GM21723 (cell line): ENCODE data around the gene SCAMP5.

Experiments
- ATAC-seq: cut with Tn5 transposase; IDR thresholded peaks from one replicate; pipeline ENCODE4 v1.9.1; 2021; ENCODE audit warnings: mild to moderate bottlenecking, moderate library complexity; ENCODE audit not compliant: unreplicated experiment

The SCAMP5 gene

GRCh38 chr15:75021341-75021740, 26.0 kb downstream of the SCAMP5 start:
- no peak for ATAC-seq

- no peak for ATAC-seq
These were observed 27.4 kb downstream of the SCAMP5 start for GRCh38 chr15:75022783-75023180.

GRCh38 chr15:75023181-75023871, 28.0 kb downstream of the SCAMP5 start, which contains the start of gene PPCDC:
Gene PPCDC (plus strand): TSS chr15:75023590. CDS start chr15:75028319, 4,729 bp downstream.
- ATAC-seq, result peak; percentile 95

GRCh38 chr15:75023872-75024636, 28.7 kb downstream of the SCAMP5 start:
- ATAC-seq, result no peak

GRCh38 chr15:75025107-75025506, 29.7 kb downstream of the SCAMP5 start:
- ATAC-seq, result no peak

- no peak for ATAC-seq
These were observed 30.3 kb downstream of the SCAMP5 start for GRCh38 chr15:75025548-75026260.

- no peak for ATAC-seq
These were observed 32.2 kb downstream of the SCAMP5 start for GRCh38 chr15:75027551-75027950.

- no peak for ATAC-seq
These were observed 33.6 kb downstream of the SCAMP5 start for GRCh38 chr15:75028991-75029377.

GRCh38 chr15:75029378-75030022, 34.1 kb downstream of the SCAMP5 start:
- ATAC-seq, result peak; percentile 78

- no peak for ATAC-seq
These were observed 34.7 kb downstream of the SCAMP5 start for GRCh38 chr15:75030023-75030413.

GRCh38 chr15:75030424-75030823, 35.1 kb downstream of the SCAMP5 start:
- ATAC-seq, result no peak

- no peak for ATAC-seq
These were observed 36.5 kb downstream of the SCAMP5 start for GRCh38 chr15:75031848-75032247.

- ATAC-seq, result no peak
These were observed 37.0 kb downstream of the SCAMP5 start for GRCh38 chr15:75032395-75032794.

GRCh38 chr15:75033809-75034208, 38.4 kb downstream of the SCAMP5 start:
- ATAC-seq, result no peak

GRCh38 chr15:75034615-75035014, 39.3 kb downstream of the SCAMP5 start:
- no peak for ATAC-seq

GRCh38 chr15:75036212-75036616, 40.9 kb downstream of the SCAMP5 start:
- ATAC-seq, result no peak

- no peak for ATAC-seq
These were observed 42.3 kb downstream of the SCAMP5 start for GRCh38 chr15:75037685-75038084.

- ATAC-seq, result no peak
These were observed 42.9 kb downstream of the SCAMP5 start for GRCh38 chr15:75038231-75038630.

GRCh38 chr15:75042730-75043508, 47.6 kb downstream of the SCAMP5 start:
- ATAC-seq, result peak; percentile 63

- ATAC-seq, result peak; percentile 26
These were observed 48.3 kb downstream of the SCAMP5 start for GRCh38 chr15:75043509-75044257.
